PFSK-1 (cell line): Measurements from ENCODE around the gene TRMT1.

Source experiments
- FOXP2 ChIP-seq: optimal IDR thresholded peaks from 2 replicates; pipeline ENCODE3; 2011; ENCODE audit warnings: borderline replicate concordance, control low read depth, inconsistent platforms; ENCODE audit not compliant: insufficient read depth; ENCODE audit errors: extremely low read length, extremely low read depth
- POLR2AphosphoS5 ChIP-seq: IDR thresholded peaks from 2 replicates; pipeline ENCODE4 v1.6.1; 2012; ENCODE audit warnings: low read depth, mild to moderate bottlenecking, control low read depth, low read length, moderate library complexity
- SIN3A ChIP-seq: IDR thresholded peaks from 2 replicates; pipeline ENCODE4 v1.6.1; 2012; ENCODE audit warnings: mild to moderate bottlenecking, low read length, moderate library complexity, borderline replicate concordance; ENCODE audit not compliant: insufficient read depth
- TAF1 ChIP-seq: IDR thresholded peaks from 2 replicates; pipeline ENCODE4 v1.6.1; 2012; ENCODE audit warnings: low read length, control low read depth, borderline replicate concordance; ENCODE audit not compliant: insufficient read depth
- TF ChIP-seq, protein P1 (sequence below), 2 experiments: IDR thresholded peaks; 2 replicates each; pipeline versions ENCODE4 v1.6.1 to v1.8.0; 2011 to 2012; ENCODE audit warnings: low read depth in 2 of 2, low read length in 2 of 2, control low read depth in 1 of 2, inconsistent platforms in 1 of 2, mild to moderate bottlenecking in 1 of 2, moderate library complexity in 1 of 2; ENCODE audit not compliant: insufficient read depth in 1 of 2

TRMT1 gene

DNA sequence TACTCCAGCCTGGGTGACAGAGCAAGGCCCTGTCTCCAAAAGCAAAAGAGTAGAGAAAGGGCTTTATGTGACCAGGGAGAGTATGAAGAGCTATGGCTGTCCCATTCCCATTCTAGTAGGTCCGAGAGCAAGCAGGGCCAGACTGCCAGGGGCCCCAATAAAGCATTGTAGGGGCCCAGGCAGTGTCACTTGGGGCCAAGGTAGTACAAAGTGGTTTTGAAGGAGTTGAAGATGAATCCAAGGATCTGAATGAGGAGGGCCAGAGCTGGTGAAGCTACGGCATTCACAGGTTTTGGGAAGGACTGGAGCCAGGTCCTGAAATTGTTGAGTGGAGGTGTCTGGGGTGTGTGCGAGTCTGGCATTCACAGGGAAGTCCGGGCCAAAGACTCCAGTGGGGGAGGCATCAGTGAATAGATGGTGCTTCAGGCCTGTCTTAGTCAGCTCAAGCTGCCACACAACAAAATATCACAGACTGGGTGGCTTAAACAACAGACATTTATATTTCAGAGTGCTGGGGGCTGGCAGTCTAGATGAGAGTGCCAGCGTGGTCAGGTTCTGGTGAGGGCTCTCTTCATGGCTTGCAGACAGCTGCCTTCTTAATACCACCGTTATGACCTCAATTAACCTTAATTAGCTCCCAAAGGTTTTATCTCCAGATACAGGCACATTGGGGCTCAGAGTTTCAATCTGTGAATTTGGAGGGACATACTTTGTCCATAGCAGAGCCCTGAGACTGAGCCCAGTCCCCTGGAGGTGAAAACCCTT, 11.5 kb upstream of the TRMT1 start:
- TF ChIP-seq POLR2AphosphoS5 = no peak
- TF ChIP-seq, protein P1, sequence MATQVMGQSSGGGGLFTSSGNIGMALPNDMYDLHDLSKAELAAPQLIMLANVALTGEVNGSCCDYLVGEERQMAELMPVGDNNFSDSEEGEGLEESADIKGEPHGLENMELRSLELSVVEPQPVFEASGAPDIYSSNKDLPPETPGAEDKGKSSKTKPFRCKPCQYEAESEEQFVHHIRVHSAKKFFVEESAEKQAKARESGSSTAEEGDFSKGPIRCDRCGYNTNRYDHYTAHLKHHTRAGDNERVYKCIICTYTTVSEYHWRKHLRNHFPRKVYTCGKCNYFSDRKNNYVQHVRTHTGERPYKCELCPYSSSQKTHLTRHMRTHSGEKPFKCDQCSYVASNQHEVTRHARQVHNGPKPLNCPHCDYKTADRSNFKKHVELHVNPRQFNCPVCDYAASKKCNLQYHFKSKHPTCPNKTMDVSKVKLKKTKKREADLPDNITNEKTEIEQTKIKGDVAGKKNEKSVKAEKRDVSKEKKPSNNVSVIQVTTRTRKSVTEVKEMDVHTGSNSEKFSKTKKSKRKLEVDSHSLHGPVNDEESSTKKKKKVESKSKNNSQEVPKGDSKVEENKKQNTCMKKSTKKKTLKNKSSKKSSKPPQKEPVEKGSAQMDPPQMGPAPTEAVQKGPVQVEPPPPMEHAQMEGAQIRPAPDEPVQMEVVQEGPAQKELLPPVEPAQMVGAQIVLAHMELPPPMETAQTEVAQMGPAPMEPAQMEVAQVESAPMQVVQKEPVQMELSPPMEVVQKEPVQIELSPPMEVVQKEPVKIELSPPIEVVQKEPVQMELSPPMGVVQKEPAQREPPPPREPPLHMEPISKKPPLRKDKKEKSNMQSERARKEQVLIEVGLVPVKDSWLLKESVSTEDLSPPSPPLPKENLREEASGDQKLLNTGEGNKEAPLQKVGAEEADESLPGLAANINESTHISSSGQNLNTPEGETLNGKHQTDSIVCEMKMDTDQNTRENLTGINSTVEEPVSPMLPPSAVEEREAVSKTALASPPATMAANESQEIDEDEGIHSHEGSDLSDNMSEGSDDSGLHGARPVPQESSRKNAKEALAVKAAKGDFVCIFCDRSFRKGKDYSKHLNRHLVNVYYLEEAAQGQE (IDR thresholded peaks at IDR 0.05; ENCODE audit: insufficient read depth in 1 of 2, low read depth in 2 of 2, low read length in 2 of 2) = no peak
- no peak for TF ChIP-seq FOXP2
- TF ChIP-seq TAF1 = no peak
- TF ChIP-seq SIN3A = no peak

DNA sequence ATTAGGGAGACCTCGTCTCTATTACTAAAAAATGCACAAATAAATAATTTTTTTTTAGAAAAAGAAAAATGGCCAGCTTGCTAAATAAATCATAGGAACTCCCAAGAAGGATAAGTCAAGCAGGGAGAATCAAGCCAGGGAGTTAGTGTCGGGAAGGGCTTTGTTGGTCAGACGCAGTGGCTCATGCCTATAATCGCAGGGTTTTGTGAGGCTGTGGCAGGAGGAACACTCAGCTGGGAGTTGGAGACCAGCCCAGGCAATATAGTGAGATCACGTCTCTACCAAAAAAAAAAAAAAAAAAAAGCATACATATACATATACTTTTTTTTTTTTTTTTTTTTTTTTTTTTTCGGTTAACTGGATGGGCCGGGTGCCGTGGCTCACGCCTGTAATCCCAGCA, 10.5 kb upstream of the TRMT1 start:
- TF ChIP-seq POLR2AphosphoS5 (no peak), TAF1 (no peak)

DNA sequence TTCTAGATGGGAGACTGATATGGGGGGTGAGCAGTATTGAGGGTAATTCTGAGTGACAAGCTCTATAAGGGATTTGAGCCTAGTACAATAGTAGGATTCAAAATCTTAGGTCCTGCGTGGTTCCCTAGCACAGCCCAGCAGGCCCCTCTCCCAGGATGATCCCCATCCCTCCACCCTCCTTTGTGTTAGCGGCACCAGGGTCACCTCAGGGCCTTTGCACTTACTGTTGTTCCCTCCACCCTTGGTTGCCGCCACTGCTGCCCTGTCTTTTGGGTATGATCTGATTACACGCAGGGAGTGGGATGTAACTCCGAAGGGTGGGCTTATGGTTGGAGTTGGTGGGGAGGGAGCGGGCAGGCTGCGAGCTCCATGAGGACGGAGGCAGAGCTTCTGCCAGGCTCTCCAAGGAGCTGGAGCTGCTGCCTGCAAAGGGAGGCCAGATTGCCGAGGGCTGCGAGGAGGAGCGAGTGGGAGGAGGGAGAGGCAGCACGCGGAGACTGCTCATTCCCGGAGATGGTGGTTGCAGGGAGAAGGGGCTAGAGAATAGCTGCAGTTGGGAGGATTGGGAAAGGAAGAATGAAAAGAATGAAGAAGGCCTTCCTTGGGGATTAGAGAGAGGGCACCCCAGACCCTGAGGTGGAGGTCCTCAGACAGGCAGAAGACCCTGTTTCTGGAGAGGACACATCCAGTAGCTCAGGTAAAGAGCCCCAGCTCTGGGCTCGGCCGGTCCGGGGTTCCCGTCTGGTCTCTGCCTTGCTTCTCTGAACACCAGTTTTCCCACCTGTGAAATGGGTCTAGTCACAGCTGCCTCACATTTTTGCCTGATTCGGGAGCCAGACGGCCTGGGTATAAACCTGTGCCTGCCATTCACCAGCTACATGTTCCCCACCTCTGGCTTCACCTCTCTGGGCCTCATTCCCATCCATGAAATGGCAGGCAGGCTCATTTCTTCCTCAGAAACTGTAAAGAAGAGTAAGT, 6.7 kb upstream of the TRMT1 start:
- TF ChIP-seq, protein P1 (IDR thresholded peaks at IDR 0.05; ENCODE audit: insufficient read depth in 1 of 2, low read depth in 2 of 2, low read length in 2 of 2) = no peak
- no peak for TF ChIP-seq FOXP2
- no peak for TF ChIP-seq POLR2AphosphoS5
- TF ChIP-seq TAF1 = no peak
- TF ChIP-seq SIN3A = no peak

DNA sequence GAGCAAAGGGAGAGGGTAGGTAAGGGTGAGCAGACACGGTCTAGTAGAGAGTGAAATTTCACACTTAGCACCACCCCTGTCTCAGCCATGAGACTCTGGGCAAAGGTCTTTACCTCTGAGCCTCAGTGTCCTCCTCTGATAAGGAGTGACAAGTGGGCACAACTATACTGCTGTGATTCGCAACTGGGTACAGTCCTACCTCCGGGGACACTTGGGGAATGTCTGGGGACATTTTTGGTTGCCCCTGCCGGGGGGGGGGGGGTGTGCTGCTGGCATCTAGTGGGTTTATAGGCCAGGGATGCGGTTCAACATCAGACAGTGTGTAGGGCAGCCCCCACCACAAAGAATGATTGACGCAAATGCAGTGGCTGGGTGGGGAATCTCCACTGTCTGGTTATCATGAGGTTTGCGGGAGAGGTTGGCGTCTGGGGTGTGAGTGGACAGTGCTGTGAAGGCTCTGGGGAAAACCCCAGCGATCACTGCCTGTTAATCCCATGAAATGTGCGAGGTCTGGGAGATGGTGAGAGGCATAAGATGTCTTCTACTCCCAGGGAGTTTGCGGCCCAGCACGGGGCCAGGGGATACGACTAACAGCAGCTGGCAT, 5.8 kb upstream of the TRMT1 start:
- TF ChIP-seq FOXP2 (no peak), TAF1 (no peak), POLR2AphosphoS5 (no peak), SIN3A (no peak)
- TF ChIP-seq, protein P1 (IDR thresholded peaks at IDR 0.05; ENCODE audit: insufficient read depth in 1 of 2, low read depth in 2 of 2, low read length in 2 of 2) = no peak

DNA sequence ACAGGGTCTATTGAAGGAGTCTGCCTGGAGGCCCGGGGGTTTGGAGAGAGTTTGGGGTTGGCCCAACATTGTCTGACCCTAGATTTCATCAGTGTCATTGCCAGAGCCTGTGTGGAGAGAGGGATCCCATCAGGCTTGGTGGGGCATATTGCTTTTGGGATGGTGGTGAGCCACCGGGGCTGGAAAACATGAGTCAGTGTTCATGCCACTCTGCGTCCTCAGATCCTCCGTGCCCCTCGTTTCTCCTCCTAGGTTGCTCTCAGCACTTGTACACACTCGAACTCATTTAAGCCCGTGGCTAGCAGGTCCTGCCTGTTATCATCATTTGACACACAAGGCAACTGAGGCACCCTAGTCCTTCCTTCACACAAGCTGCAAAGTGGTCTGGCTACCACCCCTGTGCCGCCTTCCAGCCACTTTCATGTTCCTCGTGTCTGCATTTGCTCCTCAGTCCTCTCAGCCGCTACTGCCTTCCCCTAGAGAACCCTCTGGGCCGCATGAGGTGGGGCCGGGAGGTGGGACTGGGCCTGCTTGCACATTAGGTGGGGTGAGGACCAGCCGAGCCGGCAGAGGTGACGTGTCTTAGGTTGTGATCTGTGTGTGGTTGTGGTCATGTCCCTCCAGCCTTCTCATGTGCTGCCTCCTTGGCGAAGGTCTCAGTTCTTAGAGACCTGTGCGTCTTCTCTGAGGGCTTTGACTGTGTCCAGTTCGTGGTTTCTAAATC, 5.2 kb upstream of the TRMT1 start:
- TF ChIP-seq POLR2AphosphoS5 (no peak), TAF1 (no peak), FOXP2 (no peak), SIN3A (no peak)
- TF ChIP-seq, protein P1 (IDR thresholded peaks at IDR 0.05; ENCODE audit: insufficient read depth in 1 of 2, low read depth in 2 of 2, low read length in 2 of 2) = no peak
